HG03432 (cell line): ENCODE data around the gene SH3GL1.
A peak's percentile ranks its signal among the peaks of the same experiment; 100 is the strongest.
"Not testable (repeated sequence)": the region's sequence is repeated elsewhere in the genome, so short reads cannot be mapped to it uniquely, and the experiment has no call there.

Experiments used
- ATAC-seq: cut with Tn5 transposase; IDR thresholded peaks from one replicate; pipeline ENCODE4 v1.9.1; 2021; ENCODE audit warnings: mild to moderate bottlenecking, moderate library complexity; ENCODE audit not compliant: unreplicated experiment

Gene SH3GL1

DNA sequence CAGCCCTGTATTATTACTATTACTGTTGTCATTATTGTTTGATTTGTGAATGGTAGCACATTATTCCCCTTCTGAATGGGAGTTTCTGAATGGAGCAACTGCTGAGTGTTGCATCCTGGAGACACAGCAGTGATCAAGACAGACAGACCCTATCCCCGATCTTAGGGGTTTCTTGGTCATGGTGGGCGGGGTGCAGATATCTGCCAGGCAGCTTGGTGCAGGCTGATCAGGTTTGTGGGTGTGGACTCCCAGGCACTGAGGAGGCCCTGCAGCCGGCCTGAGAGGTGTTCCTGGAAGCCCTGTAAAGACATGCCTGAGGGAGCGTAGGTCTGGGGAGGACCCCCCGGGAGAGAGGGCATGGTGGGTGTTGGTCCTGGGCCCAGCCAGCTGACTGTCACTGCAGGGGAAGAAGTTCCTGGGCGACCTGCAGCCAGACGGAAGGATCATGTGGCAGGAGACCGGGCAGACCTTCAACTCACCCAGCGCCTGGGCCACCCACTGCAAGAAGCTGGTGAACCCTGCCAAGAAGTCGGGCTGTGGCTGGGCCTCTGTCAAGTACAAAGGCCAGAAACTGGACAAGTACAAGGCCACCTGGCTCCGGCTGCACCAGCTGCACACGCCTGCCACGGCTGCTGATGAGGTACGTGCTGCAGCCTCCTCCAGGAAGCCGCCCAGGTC, 54.9 kb downstream of the SH3GL1 start:
- no peak for ATAC-seq

- ATAC-seq: peak; percentile 62
Measured at GRCh38 chr19:4343370-4344307, 56.7 kb downstream of the SH3GL1 start, which contains the start of gene MPND. TSS of gene MPND (plus strand) at chr19:4343562. CDS start at chr19:4343594, 32 bp downstream.

DNA sequence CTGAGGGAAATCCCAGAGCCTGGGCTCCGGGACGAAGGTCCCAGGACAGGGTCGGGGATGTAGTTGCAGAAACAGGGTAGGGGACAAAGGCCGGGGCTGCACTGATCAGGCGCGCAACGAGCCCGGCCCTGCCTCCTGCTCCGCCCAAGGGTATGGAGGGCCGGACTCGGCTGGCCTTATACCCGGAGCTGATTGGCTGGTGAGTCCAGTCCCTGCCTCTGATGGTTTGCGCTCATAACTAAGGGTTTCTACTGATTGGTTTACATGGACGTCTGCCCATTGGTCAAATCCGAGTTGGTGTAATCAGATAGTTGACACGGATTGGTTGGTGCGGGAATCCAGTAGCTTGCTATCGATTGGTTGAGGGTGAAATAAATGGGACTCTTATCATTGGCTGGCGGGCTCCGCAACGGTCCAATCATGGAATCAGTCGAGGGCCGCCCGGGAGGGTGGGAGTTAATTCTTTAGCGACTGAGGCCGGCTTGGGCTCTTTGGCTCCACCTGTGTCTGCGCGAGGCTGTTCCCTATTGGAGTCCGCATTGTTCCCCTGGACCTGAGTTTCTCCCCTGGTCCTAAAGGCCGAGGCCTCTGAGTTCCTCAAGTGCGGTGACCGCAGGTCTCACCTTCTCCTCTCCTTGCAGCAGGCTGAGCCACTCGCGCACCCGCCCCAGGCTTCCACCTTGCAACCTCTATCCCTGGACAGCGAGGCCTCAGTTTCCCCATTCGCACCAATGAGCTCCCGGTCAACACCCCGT, 57.6 kb downstream of the SH3GL1 start:
- peak; percentile 79 for ATAC-seq

DNA sequence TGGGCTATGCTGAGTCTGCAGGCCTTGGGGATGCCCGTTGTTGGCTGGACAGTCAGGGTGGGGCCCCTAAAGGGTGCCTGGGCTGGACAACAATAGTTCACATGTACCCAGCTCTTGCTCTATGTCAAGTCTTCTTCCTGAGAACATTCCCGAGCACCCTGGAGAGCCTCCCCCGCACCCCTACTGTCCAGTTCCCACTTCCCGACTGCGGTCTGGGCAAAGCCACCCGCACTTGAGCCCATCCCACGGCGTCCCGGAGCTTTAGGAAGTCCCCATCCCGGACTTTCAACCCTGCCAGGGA, 58.1 kb downstream of the SH3GL1 start:
- ATAC-seq: no peak

DNA sequence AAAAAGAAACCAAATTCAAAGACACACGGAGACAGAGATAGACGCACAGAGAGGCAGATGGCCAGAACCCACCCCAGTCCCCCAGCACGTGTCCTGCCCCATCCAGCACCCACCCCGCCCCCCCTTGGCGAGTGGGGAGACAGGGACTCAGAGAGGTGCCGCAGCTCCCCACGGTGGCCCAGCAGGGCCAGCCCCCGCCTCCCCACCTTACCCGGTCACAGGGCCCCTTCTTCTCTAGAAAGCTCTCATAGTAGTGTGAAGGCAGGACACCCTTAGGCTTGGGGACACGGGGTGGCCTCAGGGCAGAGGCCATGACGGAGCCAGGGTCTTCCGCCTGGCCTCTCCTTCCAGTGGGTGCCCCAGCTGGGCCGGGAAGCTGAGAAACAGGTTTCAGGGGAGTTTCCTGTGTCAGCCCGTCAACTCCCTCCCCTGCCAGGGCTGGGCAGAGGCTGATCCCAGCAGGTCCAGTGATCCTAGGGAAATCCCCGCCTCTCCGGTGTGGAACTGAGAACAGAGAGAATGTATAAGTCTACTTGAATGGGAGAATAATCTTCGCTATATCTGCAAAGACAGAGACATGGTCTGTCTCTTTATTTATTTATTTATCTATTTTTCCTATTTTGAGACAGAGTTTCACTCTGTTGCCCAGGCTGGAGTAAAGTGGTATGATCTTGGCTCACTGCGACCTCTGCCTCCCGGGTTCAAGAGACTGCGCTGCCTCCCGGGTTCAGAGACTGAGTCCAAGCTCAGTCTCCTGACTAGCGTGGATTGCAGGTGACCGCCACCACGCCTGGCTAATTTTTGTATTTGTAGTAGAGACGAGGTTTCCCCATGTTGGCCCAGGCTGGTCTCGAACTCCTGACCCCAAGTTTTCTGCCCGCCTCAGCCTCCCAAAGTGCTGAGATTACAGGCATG, 61.6 kb downstream of the SH3GL1 start, which contains the start of gene STAP2:
Gene STAP2, minus strand, starts transcription at position 387 of the 915 bp plus-strand sequence. Its CDS starts 74 bp downstream, at position 313.
- ATAC-seq: no peak

DNA sequence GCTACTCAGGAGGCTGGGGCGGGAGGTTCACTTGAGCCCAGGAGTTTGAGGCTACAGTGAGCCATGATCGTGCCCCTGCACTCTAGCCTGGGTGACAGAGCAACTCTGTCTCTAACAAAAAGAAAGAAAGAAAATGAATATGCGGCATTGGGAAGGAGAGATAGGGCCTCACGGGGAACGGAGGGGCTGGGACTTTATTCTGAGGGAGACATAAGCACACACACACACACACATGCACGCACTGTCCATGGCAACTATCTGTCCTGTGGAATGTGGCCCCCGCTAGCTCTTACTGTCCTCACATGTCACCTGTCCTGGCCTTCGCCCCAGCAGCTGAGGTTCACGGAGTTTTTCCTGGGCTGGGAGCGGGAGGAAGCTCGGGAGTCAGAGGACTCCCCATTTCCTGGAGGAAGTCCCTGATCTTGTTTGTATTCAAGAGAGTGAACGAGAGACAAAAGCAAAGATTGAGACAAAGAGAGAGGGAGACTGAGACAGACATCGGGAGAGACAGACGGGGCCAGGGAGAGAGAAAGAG, 62.4 kb downstream of the SH3GL1 start:
- no peak for ATAC-seq

- no peak for ATAC-seq
Measured at GRCh38 chr19:4334929-4335570, 65.3 kb downstream of the SH3GL1 start.

DNA sequence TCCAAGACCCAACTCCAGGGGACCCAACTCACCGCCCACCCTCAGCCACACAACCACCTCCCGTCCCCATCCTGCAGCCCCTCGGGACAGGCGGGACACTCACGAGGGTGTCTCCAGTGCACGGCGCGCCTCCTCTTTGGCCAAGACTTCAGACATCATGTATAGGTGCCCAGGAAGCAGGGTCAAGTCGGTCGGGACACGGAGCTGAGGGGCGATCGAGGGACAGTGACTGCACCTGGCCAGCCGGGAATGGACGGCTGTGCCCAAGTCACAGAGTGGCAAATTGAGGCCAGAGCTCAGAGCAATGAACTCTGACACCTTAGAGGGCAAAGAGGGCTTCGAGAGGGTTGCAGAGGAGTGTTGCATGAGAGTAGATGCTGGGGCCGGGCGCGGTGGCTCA, 70.5 kb downstream of the SH3GL1 start:
- no peak for ATAC-seq

DNA sequence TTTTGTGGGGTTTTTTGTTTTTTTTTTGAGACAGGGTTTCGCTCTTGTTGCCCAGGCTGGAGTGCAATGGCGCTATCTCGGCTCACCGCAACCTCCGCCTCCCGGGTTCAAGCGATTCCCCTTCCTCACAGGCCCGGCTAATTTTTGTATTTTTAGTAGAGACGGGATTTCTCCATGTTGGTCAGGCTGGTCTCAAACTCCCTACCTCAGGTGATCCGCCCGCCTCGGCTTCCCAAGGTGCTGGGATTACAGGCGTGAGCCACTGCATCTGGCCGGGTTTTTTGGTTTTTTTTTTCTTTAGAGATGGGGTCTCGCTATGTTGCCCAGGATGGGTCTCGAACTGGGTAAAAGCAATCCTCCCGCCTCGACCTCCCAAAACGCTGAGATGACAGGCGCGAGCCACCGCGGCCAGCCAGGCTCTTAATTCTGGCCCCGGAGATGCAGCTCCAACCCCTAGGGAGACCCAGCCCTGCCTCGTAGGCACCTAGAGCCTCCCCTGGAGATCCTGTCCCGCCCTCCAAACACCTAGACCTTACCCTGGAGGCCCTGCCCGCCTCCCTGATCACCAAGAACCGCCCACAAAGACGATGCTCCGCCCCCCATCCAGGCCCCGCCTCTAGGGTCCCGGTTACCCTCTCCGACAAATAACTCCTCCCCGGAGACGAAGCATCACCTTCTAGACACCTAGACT, 71.2 kb downstream of the SH3GL1 start:
- not testable (repeated sequence) for ATAC-seq

GRCh38 chr19:4328243-4328990, 71.9 kb downstream of the SH3GL1 start:
- ATAC-seq: peak; percentile 77

- peak; percentile 2 for ATAC-seq
Measured at GRCh38 chr19:4327877-4328242, 72.5 kb downstream of the SH3GL1 start.

DNA sequence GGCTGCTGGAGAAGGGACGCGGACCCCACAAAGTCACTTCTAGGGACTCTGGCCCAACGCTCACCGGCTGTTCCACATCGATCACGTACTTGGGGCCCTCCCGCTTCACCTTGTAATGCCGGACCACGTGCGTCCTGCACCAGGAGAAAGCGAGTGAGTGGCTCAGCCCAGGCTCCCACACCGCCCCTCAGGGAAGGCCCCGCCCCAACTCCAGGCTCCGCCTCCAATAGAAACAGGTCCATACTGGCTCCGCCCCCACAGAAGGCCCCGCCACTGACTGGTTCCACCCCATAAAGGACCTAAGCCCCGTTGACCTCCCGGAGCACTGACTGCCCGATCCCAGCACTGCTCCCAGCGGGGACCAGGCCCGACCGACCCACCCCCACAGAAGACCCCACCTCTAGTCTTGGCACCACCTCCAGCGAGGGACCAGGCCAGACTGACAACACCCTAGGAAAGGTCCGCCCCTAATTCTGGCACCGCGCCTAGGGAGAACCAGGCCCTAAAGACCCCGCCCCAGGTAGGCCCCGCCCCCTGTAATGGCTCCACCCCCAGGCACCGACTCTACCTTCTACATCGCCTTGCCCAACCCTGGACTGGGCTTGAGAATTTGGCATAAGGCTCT, 73.0 kb downstream of the SH3GL1 start:
- ATAC-seq: peak; percentile 33

GRCh38 chr19:4326837-4327251, 73.5 kb downstream of the SH3GL1 start:
- ATAC-seq: no peak

DNA sequence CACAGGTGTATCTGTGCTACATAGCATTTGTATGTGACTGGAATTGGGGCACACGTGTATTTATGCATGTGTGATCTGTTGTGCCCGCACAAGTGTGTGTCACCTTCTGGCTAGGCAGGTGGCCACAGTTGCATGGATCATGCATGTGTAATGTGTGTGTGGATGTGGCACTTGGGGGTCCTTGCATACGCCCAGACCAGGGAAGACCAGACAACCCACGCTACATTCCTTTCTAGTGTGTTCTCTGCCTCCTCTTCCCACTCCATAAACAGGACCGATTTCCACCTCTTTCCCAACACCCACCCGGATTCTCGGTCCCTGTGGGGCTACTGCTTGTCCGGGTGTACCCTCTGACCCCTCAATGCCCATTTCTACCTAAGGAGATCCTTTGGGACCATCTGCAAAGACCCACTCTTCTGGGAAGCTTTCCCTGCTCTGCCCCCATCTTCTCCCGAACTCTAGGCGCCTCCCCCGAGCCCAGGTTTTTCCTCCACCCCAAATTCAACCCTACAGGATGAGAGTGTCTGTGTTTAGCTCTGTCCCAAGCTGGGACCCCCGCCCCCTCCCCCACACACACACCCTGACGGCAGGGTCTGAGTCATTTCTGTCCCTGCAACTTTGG, 74.0 kb downstream of the SH3GL1 start:
- no peak for ATAC-seq

DNA sequence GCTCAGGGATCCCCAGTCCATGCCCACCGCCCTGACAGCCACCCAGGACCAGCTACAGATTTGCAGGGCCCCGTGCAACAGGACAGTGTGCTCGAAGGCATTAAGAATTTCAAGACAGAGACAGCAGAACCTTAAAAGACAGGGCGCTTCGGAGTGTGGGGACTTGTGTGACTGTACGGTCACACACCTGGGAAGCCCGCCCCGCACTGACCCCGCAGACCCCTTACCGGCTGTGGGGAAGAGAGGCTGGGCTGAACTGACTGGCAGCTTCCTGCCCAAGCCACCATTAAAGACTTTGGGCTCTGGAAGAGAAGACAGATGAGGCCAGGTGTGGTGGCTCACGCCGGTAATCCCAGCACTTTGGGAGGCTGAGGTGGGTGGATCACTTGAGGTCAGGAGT, 76.1 kb downstream of the SH3GL1 start:
- no peak for ATAC-seq

DNA sequence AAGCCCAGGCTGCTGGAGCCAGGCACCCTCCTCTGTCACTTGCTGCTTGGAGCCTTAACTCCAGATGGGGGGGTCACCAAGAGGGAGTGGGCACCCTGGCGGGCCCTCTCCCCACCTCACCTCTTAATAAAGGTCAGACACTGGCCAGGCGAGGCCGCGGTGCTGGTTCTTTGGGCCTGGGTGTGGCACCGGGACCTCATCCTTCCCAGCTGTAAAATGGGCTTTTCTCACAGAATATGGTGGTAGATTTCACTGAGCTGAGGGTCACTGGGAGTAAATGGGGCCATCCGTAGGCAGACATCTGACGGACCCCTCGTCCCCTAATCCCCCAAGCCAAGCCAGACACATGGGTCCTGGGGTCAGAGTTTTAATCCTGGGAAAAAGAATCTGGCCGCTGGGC, 76.7 kb downstream of the SH3GL1 start:
- no peak for ATAC-seq

- ATAC-seq: no peak
Measured at GRCh38 chr19:4322942-4323665, 77.2 kb downstream of the SH3GL1 start.
